ENCODE measurements around the gene LRRC31.

LRRC31 gene
- 0 reads per million in 2 donors for total RNA-seq

DNA sequence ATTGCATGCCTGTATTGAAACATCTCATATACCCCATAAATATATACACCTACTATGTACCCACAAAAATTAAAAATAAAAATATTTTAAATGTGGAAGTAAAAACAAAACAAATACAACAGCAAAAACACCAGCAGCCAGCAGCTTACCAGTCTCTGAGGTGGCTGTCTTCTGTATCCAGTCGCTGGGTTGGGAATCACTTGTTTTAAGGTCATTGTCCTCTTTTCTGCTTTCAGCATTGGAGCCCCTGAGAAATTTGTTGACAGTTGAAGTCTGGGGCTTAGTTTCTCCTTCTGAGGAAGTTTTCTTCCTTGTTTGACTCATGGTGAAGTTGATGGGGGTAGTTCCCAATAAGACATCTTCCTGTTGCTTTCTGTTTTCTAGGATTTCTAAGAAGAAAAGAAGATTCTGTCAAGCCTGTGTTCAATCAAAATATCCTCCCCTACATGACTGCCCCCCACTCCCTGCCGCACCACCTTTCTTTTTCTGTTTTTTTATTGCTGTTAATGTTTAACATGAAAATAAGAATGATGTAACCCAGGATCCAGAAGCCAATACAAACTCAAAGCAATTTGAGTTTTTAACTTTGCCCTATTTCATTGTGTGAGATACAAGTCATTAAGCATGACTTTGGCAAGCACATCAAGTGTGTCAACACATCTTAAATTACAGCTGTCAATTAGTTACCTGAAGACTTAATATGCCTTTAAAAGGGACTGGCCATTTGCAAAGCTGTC lies at the start of gene LRRC31:
LRRC31 (minus strand) TSS at position 452 of the 737 bp plus-strand sequence; CDS start at position 324, 128 bp downstream.
- no peak for DNase-seq

DNA sequence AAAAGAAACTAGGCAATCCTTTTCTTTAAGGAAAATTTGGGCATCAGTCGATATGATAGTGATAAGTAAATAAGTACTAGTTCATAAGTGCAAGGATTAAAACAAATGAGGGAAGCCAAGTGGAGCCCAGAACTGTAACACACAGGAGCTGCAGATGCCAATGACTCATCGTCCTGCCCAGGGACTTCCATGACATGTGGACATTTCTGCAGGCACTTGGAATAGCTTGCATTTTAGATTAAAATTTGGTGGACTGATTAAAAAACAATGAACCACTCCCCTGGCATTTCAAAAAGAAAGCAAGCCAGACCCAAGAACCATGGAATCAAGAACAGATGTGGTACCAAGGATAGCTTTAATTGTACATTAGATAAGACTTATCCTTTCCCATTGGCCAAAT lies 44.6 kb upstream of the LRRC31 start:
- no peak for DNase-seq

GRCh38 chr3:169913323-169913722 lies 43.6 kb upstream of the LRRC31 start:
- no peak for DNase-seq

DNA sequence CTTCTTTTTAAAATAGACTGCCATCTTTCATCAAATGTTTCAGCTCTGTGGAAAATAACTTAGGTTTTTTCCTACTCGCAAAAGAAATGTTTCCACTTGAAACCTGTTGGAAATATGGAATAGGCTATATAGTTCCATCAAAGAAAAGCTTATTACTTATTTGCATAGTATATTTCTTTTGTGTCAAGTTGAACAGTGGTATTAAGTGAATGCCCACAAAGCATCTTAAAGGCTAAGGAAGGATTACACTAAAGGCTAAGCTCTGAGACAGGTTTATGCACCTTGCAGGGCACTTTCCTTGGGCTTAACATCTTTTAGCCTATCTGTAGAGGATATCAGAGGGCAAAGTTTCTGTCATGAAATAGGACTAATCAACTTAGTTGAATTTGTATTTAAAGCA lies 41.5 kb upstream of the LRRC31 start, which contains the start of gene SAMD7:
SAMD7 (plus strand) TSS at position 301 of the 400 bp plus-strand sequence. CDS start 7,927 bp downstream, outside the sequence.
- no peak for DNase-seq

DNA sequence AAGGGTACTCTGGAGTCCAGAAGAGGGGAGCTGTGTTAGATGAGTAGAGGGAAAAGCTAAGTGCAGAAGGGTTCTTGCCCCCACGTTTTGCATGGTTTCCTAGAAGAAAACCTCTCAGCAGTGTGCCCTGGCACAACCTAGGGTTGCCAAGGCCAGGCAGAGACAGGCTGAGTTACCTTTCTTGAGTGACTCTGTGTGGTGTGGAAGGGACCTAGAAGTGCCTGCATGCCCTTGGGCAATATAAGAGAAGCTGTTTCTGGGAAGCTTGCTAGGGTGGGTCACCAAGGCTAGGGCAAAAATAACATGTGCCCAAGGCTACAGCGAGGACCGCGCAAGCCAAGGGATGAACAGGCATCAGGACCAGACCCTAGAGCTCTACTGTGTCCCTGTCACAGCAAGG lies 38.2 kb upstream of the LRRC31 start:
- DNase-seq, result no peak

GRCh38 chr3:169907476-169907875 lies 37.7 kb upstream of the LRRC31 start:
- DNase-seq, result no peak

DNA sequence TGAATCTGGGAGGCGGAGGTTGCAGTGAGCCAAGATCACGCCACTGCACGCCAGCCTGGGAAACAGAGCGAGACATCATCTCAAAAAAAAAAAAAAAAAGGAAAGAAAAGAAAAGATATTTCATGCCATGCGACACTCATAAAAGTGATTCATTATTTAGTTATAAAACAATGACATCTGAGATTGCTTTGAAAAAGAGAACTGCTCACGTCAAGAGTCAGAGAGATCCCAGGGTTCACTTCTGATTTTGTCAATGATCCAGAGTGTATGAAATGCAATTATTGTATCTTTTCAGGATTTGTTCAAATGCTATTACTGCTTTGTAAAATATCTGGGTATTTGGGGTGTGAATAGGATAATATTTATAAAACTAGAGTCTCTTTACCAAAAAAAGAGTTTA lies 35.7 kb upstream of the LRRC31 start:
- DNase-seq, result no peak

DNA sequence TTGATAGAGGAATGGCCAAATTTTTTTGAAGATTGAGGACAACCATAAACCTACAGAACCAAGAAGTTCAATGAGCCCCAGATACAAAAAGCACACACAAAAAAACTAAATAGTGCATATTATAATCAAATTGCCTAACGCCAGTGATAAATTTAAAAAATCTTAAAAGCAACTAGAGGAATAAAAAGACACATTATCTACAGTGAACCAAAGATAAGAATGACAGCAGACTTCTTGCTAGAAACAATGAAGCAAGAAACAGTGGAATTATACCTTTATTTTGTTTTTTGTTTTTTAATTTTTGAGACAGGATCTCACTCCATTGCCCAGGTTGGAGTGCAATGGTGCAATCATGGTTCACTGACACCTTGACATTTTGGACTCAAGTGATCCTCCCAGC lies 31.7 kb upstream of the LRRC31 start:
- no peak for DNase-seq

DNA sequence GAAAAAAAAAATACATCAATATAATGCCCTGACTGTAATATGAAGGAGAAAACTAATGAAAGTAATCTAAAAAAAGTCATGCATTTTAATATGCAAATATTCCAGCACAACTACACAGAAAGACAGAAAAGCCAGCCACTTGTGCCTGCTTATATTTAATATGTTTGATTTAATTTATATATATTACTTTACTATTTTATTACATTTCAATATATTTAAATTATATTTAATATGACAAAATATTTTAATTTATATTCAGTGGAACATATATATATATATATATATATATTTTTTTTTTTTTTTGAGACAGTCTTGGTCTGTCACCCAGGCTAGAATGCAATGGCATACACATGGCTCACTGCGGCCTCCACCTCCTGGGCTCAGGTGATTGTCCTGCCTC lies 27.5 kb upstream of the LRRC31 start:
- DNase-seq, result no peak

GRCh38 chr3:169895072-169895471 lies 25.3 kb upstream of the LRRC31 start:
- DNase-seq, result no peak

GRCh38 chr3:169894110-169894509 lies 24.4 kb upstream of the LRRC31 start:
- no peak for DNase-seq

DNA sequence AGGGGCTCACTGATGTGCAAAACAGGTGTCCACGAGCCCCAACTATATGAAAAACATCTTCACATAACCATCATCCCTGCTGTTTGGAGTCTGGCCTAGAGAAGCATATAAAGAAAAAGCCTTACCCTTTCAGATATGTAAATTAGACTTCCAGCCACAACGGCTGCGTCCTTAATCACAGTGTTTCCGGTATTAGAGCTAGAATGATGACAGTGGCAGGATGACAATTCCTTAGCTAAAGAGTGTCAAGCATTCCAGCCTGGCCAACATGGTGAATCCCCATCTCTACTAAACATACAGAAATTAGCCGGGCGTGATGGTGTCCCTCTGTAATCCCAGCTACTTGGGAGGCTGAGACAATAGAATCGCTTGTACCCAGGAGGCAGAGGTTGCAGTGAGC lies 22.2 kb upstream of the LRRC31 start:
- DNase-seq, result no peak

DNA sequence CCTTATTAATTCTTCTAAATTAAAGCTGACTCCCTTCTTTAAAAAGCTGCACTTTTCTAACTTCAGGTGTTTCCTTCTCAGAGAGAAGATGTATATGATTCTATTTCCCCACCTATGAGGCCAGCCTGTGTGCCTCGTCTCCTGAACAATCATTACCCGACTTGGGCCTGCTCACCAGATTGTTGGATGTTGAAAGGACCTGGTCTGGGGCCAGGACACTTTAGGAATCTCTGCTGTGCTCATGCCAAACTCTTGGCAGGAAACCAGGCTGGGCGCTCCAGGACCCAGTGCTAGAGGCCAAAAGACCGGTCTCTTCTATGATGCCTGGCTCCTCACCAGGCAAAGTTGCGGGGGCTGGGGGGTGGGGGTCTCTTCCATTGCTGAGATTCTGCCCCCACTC lies 16.9 kb upstream of the LRRC31 start:
- DNase-seq, result no peak

- DNase-seq, result no peak
These were observed 11.0 kb upstream of the LRRC31 start for GRCh38 chr3:169880576-169881250.

GRCh38 chr3:169879845-169880575 lies 10.3 kb upstream of the LRRC31 start:
- no peak for DNase-seq

DNA sequence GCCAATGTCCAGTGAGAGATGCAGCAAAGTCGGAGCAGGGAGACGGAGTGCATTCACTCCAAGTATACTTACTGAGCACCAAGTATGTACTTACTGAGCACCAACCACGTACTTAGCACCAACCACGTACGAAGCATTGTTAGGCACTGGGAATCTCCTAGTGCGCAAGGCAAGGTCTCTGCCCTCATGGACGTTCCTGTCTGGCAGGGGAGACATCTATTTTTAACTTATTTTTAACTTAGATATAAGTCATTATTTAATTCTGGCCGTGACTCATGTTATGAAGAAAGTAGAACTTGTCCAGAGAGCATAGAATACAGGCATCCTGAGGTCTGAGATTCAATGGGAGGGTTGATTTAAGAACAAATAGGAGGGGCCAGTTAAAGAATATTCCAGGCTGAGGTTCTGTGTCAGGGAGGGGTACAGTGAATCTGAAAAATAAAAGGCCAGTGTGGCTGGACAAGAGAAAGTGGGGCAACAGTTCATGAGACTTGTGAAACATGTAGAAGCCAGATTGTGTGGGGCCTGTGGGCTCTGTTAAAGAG lies 9.3 kb upstream of the LRRC31 start:
- no peak for DNase-seq

- peak in 1 of 5 experiments; percentile 22 for DNase-seq
These were observed 1.6 kb upstream of the LRRC31 start for GRCh38 chr3:169871129-169871886.

DNA sequence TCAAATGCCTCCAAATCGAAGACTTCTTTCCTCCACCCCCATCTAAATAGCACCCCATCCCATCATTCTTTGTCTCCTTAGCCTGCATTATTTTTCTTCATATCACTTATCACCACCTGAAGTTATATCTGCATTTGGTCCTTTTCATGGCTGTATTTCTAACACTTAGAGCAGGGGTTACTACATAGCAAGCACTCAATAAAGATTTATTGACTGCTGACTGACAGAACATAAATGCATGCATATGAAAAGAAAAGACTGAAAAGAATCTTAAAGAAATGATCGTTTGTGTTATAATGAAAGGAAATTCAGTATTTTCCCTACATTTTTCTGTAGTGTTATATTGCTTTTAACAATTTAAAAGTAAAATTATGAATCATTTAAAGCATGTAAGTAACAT lies 1.4 kb downstream of the LRRC31 start:
- DNase-seq, result no peak

- DNase-seq, result no peak
These were observed 2.0 kb downstream of the LRRC31 start for GRCh38 chr3:169867584-169868210.

GRCh38 chr3:169865176-169865767 lies 4.5 kb downstream of the LRRC31 start:
- no peak for DNase-seq

- no peak for DNase-seq
These were observed 5.5 kb downstream of the LRRC31 start for GRCh38 chr3:169864270-169864669.

All from T-helper 2 cell (primary cell).